ENCODE measurements around the gene TIMP3.

TIMP3 gene

DNA sequence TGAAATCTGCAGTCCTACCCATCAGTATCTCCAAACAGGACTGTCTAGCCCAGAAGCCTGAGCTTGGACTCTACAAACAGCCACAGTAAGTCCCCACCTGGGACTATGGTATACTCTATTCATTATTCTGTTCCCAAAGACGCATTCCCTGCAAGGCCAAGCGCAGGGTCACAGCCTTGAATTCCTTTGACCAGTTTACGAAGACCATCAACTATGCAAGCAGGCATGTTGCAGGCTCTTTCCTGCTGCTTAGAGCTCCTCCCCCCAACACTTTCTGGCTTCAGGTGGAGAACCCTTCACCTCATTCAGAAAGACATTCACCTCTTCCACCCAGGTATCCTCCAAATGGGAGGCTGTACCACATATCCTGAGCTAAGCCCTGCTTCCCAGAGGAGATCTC is 62.5 kb downstream of the TIMP3 start:
- H3K4me1 ChIP-seq (ENCODE audit: insufficient read depth, low read length, poor library complexity, severe bottlenecking) = no peaks in the 10 kb centered on the region

DNA sequence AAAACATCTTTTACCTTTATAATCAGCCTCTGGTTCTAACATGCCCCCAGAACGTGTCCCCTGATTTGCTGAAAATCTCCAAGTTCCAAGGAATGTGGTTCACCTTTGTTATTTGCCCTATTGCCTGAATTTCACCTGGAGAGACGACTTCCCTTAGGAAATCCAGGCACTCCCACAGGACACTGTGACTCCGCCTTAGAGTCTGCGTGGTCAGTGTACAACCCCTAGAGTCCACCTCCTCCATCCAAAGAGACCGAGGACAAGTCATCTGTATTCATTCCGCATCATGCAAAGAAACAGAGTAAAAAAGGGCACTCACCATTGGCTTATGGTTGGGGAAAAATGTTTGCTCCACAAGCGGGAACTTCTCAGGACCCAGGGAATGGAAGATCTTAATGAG is 63.1 kb downstream of the TIMP3 start:
- no peaks in the 10 kb centered on the region for H3K4me1 ChIP-seq (ENCODE audit: insufficient read depth, low read length, poor library complexity, severe bottlenecking)
- no peaks in the 10 kb centered on the region for H3K36me3 ChIP-seq (ENCODE audit: insufficient read depth, low read length)
- H3K9me3 ChIP-seq (ENCODE audit: insufficient read depth, low read depth, low read length) = no peaks in the 10 kb centered on the region; the same call in 1 of the 2 replicates
- no peak overlapping the region for H3K4me2 ChIP-seq (ENCODE audit: low read depth, low read length, poor library complexity, severe bottlenecking)
- no peak overlapping the region for H3K9ac ChIP-seq (ENCODE audit: low read depth, low read length, poor library complexity, severe bottlenecking)
- no peaks in the 10 kb centered on the region for H3F3A ChIP-seq (ENCODE audit: low read depth)
- no peaks in the 10 kb centered on the region for H3K9me2 ChIP-seq (replicated peaks; ENCODE audit: low read depth, low read length)
- no peaks in the 10 kb centered on the region for H3K79me2 ChIP-seq (ENCODE audit: insufficient read depth, low read length)
- no peak overlapping the region for H3K4me3 ChIP-seq (ENCODE audit: low read length, poor library complexity, severe bottlenecking)
- H3K27me3 ChIP-seq (ENCODE audit: insufficient read depth, low read length, poor library complexity, severe bottlenecking) = no peaks in the 10 kb centered on the region
- no peak for TF ChIP-seq EZH2phosphoT487 (IDR thresholded peaks at IDR 0.05; ENCODE audit: borderline replicate concordance)
- TF ChIP-seq, protein P1, sequence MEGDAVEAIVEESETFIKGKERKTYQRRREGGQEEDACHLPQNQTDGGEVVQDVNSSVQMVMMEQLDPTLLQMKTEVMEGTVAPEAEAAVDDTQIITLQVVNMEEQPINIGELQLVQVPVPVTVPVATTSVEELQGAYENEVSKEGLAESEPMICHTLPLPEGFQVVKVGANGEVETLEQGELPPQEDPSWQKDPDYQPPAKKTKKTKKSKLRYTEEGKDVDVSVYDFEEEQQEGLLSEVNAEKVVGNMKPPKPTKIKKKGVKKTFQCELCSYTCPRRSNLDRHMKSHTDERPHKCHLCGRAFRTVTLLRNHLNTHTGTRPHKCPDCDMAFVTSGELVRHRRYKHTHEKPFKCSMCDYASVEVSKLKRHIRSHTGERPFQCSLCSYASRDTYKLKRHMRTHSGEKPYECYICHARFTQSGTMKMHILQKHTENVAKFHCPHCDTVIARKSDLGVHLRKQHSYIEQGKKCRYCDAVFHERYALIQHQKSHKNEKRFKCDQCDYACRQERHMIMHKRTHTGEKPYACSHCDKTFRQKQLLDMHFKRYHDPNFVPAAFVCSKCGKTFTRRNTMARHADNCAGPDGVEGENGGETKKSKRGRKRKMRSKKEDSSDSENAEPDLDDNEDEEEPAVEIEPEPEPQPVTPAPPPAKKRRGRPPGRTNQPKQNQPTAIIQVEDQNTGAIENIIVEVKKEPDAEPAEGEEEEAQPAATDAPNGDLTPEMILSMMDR (conservative IDR thresholded peaks at IDR 0.05; ENCODE audit: low read length) = no peak
- no peak overlapping the region for H2AFZ ChIP-seq (ENCODE audit: low read length)
- H4K20me1 ChIP-seq (ENCODE audit: insufficient read depth, low read length, poor library complexity, severe bottlenecking) = no peaks in the 10 kb centered on the region

More for the DNA sequence above, 62.5 kb downstream of the TIMP3 start:
- no peak overlapping the region for H3K4me3 ChIP-seq (ENCODE audit: low read length, poor library complexity, severe bottlenecking)
- no peaks in the 10 kb centered on the region for H3F3A ChIP-seq (ENCODE audit: low read depth)
- TF ChIP-seq, protein P1 (conservative IDR thresholded peaks at IDR 0.05; ENCODE audit: low read length) = no peak
- TF ChIP-seq EZH2phosphoT487 (IDR thresholded peaks at IDR 0.05; ENCODE audit: borderline replicate concordance) = no peak
- H3K9ac ChIP-seq (ENCODE audit: low read depth, low read length, poor library complexity, severe bottlenecking) = no peak overlapping the region
- no peaks in the 10 kb centered on the region for H3K27me3 ChIP-seq (ENCODE audit: insufficient read depth, low read length, poor library complexity, severe bottlenecking)
- no peaks in the 10 kb centered on the region for H3K9me2 ChIP-seq (replicated peaks; ENCODE audit: low read depth, low read length)
- H3K36me3 ChIP-seq (ENCODE audit: insufficient read depth, low read length) = no peaks in the 10 kb centered on the region
- no peaks in the 10 kb centered on the region for H4K20me1 ChIP-seq (ENCODE audit: insufficient read depth, low read length, poor library complexity, severe bottlenecking)
- no peaks in the 10 kb centered on the region for H3K79me2 ChIP-seq (ENCODE audit: insufficient read depth, low read length)
- no peak overlapping the region for H2AFZ ChIP-seq (ENCODE audit: low read length)
- no peak overlapping the region for H3K4me2 ChIP-seq (ENCODE audit: low read depth, low read length, poor library complexity, severe bottlenecking)
- H3K9me3 ChIP-seq (ENCODE audit: insufficient read depth, low read depth, low read length) = no peaks in the 10 kb centered on the region; the same call in 1 of the 2 replicates

DNA sequence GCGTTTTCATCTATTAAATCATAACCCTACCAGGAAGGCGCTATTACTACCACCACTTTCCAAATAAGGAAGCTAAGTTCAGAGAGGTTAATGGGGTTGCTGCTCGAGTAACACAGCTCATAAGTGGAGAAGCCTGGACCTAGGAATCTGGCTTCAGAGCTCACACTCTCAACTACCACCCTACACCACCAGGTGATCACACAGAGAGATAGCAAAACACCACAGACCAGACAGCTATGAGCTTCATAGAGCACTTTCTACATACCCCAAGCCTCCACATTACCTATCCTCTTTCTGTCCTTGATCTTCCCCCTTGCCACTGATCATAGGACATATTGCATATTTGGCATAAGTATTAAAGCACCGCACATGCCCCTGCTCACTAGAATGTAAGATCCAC is 65.4 kb downstream of the TIMP3 start:
- Histone ChIP-seq H2AFZ (ENCODE audit: low read length) (no peak overlapping the region), H3K36me3 (ENCODE audit: insufficient read depth, low read length) (no peaks in the 10 kb centered on the region), H3K4me2 (ENCODE audit: low read depth, low read length, poor library complexity, severe bottlenecking) (no peak overlapping the region), H3K4me1 (ENCODE audit: insufficient read depth, low read length, poor library complexity, severe bottlenecking) (no peaks in the 10 kb centered on the region), H4K20me1 (ENCODE audit: insufficient read depth, low read length, poor library complexity, severe bottlenecking) (no peaks in the 10 kb centered on the region), H3K9ac (ENCODE audit: low read depth, low read length, poor library complexity, severe bottlenecking) (no peak overlapping the region), H3K79me2 (ENCODE audit: insufficient read depth, low read length) (no peaks in the 10 kb centered on the region), H3K4me3 (ENCODE audit: low read length, poor library complexity, severe bottlenecking) (no peak overlapping the region), H3F3A (ENCODE audit: low read depth) (no peaks in the 10 kb centered on the region), H3K9me3 (ENCODE audit: insufficient read depth, low read depth, low read length) (no peaks in the 10 kb centered on the region; the same call in 1 of the 2 replicates), H3K27me3 (ENCODE audit: insufficient read depth, low read length, poor library complexity, severe bottlenecking) (no peaks in the 10 kb centered on the region), H3K9me2 (replicated peaks; ENCODE audit: low read depth, low read length) (no peaks in the 10 kb centered on the region)
- no peak for TF ChIP-seq EZH2phosphoT487 (IDR thresholded peaks at IDR 0.05; ENCODE audit: borderline replicate concordance)
- TF ChIP-seq, protein P1 (conservative IDR thresholded peaks at IDR 0.05; ENCODE audit: low read length) = no peak
